HepG2 (cell line): ENCODE results near the gene TLE7. TPM values are rescaled to one million over a fixed set of nuclear protein-coding genes. Genes with fewer than 3 reads are reported as not detected.

Experiments
- ATF5 ChIP-seq: sonication (generic); formaldehyde crosslinking; IDR thresholded peaks from 2 replicates; pipeline ENCODE4 v1.4.0; 2020; ENCODE audit warnings: mild to moderate bottlenecking, low read depth, missing genetic modification reagents
- CCDC6 ChIP-seq: sonication (generic); formaldehyde crosslinking; IDR thresholded peaks from 2 replicates; pipeline ENCODE4 v1.8.1; 2022; ENCODE audit warnings: mild to moderate bottlenecking, missing genetic modification reagents, moderate library complexity
- CERS6 ChIP-seq: sonication (generic); formaldehyde crosslinking; IDR thresholded peaks from 2 replicates; pipeline ENCODE4 v1.5.0; 2020; ENCODE audit warnings: missing genetic modification reagents
- E2F1 ChIP-seq: sonication (generic); formaldehyde crosslinking; IDR thresholded peaks from 2 replicates; pipeline ENCODE4 v1.5.0; 2020; ENCODE audit warnings: missing genetic modification reagents
- FOXK2 ChIP-seq: fragments of 450-650 bp; IDR thresholded peaks from 2 replicates; pipeline ENCODE4 v1.6.1; 2016
- FOXO4 ChIP-seq: sonication (generic); formaldehyde crosslinking; conservative IDR thresholded peaks from 2 replicates; pipeline ENCODE4 v1.8.1; 2023; ENCODE audit warnings: missing genetic modification reagents
- GZF1 ChIP-seq: sonication (generic); formaldehyde crosslinking; IDR thresholded peaks from 2 replicates; pipeline ENCODE4 v1.5.1; 2020; ENCODE audit warnings: mild to moderate bottlenecking, missing genetic modification reagents
- HIC2 ChIP-seq: sonication (generic); formaldehyde crosslinking; IDR thresholded peaks from 2 replicates; pipeline ENCODE4 v1.9.0; 2022; ENCODE audit warnings: low read depth, missing genetic modification reagents
- HNF4G ChIP-seq, 2 experiments: sonication (generic) in 1 of 2; formaldehyde crosslinking in 1 of 2; IDR thresholded peaks; 2 replicates each; pipeline versions ENCODE4 v1.4.0 to v1.6.1; 2011 to 2020; ENCODE audit warnings: borderline replicate concordance in 2 of 2, low read depth in 2 of 2, mild to moderate bottlenecking in 2 of 2, low read length in 1 of 2, missing genetic modification reagents in 1 of 2, moderate library complexity in 1 of 2
- IRF9 ChIP-seq: sonication (generic); formaldehyde crosslinking; IDR thresholded peaks from 2 replicates; pipeline ENCODE4 v1.8.0; 2022; ENCODE audit warnings: missing genetic modification reagents, mild to moderate bottlenecking, borderline replicate concordance
- KLF11 ChIP-seq: IDR thresholded peaks from 2 replicates; pipeline ENCODE4 v1.6.1; 2016; ENCODE audit warnings: missing compliant biosample characterization
- KLF15 ChIP-seq: sonication (generic); formaldehyde crosslinking; IDR thresholded peaks from 2 replicates; pipeline ENCODE4 v1.8.1; 2023; ENCODE audit warnings: borderline replicate concordance, mild to moderate bottlenecking, inconsistent platforms, missing genetic modification reagents, mixed read lengths
- MEIS2 ChIP-seq: sonication (generic); formaldehyde crosslinking; IDR thresholded peaks from 2 replicates; pipeline ENCODE4 v1.9.0; 2021; ENCODE audit warnings: mild to moderate bottlenecking, missing genetic modification reagents
- NFATC3 ChIP-seq: sonication (generic); formaldehyde crosslinking; IDR thresholded peaks from 2 replicates; pipeline ENCODE4 v1.5.1; 2020; ENCODE audit warnings: mild to moderate bottlenecking, missing genetic modification reagents
- NFKBIZ ChIP-seq: IDR thresholded peaks from 2 replicates; pipeline ENCODE4 v1.6.1; 2018; ENCODE audit warnings: missing genetic modification reagents, missing compliant biosample characterization
- RFX1 ChIP-seq: fragments of 450-650 bp; IDR thresholded peaks from 2 replicates; pipeline ENCODE4 v1.6.1; 2017
- SMARCE1 ChIP-seq: fragments of 450-650 bp; IDR thresholded peaks from 2 replicates; pipeline ENCODE4 v1.6.1; 2017; ENCODE audit warnings: borderline replicate concordance
- TBX2 ChIP-seq: sonication (generic); formaldehyde crosslinking; IDR thresholded peaks from 2 replicates; pipeline ENCODE4 v1.5.0; 2020; ENCODE audit warnings: missing genetic modification reagents, mild to moderate bottlenecking, borderline replicate concordance
- WIZ ChIP-seq: sonication (generic); formaldehyde crosslinking; IDR thresholded peaks from 2 replicates; pipeline ENCODE4 v1.5.1; 2020; ENCODE audit warnings: mild to moderate bottlenecking, missing genetic modification reagents
- ZIK1 ChIP-seq: sonication (generic); formaldehyde crosslinking; IDR thresholded peaks from 2 replicates; pipeline ENCODE4 v1.5.0; 2020; ENCODE audit warnings: mild to moderate bottlenecking, low read depth, missing genetic modification reagents, borderline replicate concordance
- ZNF292 ChIP-seq: sonication (generic); formaldehyde crosslinking; IDR thresholded peaks from 2 replicates; pipeline ENCODE4 v1.8.1; 2022; ENCODE audit warnings: mild to moderate bottlenecking, low read depth, missing genetic modification reagents, borderline replicate concordance
- ZNF737 ChIP-seq: sonication (generic); formaldehyde crosslinking; IDR thresholded peaks from 2 replicates; pipeline ENCODE4 v1.5.0; 2020; ENCODE audit warnings: missing genetic modification reagents, mild to moderate bottlenecking, borderline replicate concordance
- polyA plus RNA-seq, 8 experiments: library from polyadenylated mRNA; depleted of rRNA in 3 of 8; stranded (reverse) in 7 of 8; unstranded in 1 of 8; fragments of >200 nt; fragmentation: Illumina TruSeq in 4 of 8; extraction: Trizol in 4 of 8; gene quantifications; 2 replicates each; pipeline versions ENCODE4 v1.2.1 to v1.2.3, GENCODE V29; 2011 to 2016; ENCODE audit warnings: low read depth in 4 of 8, missing spikeins in 1 of 8, mixed read lengths in 1 of 8; ENCODE audit not compliant: insufficient read depth in 1 of 8
- total RNA-seq, 5 experiments: library from RNA; depleted of rRNA; stranded (reverse); fragments of >200 nt; fragmentation: Illumina TruSeq; extraction: Trizol; gene quantifications; 2 replicates each; pipeline ENCODE4 v1.2.3, GENCODE V29; 2016; ENCODE audit warnings: low read depth in 1 of 5

Gene TLE7
- total and polyA plus RNA-seq, 2 of the 13 experiments (the other 11 are each of a cell fraction or from before 2014, with no cell fraction given): not detected

GRCh38 chr16:71426069-71426879 is 15.6 kb downstream of the TLE7 start (continued):
- TF ChIP-seq ZNF737 (no peak), CERS6 (CRISPR knock-in tag) (no peak), HNF4G (IDR thresholded peaks at IDR 0.05; ENCODE audit: borderline replicate concordance, low read depth, low read length) (peak; percentile 71), HNF4G (CRISPR knock-in tag; IDR thresholded peaks at IDR 0.05; ENCODE audit: borderline replicate concordance, low read depth) (peak; percentile 91), KLF15 (CRISPR knock-in tag) (peak; percentile 77; the same call in 1 of the 2 replicates), GZF1 (CRISPR knock-in tag) (peak; percentile 71), RFX1 (no peak), NFKBIZ (CRISPR knock-in tag) (peak; percentile 78; the same call in 1 of the 2 replicates), CCDC6 (peak; percentile 98), HIC2 (CRISPR knock-in tag) (peak; percentile 95), ZIK1 (CRISPR knock-in tag) (peak; percentile 91), FOXK2 (peak; percentile 66), SMARCE1 (no peak), FOXO4 (CRISPR knock-in tag) (no peak), WIZ (peak; percentile 90), NFATC3 (CRISPR knock-in tag) (no peak; the same call in 1 of the 2 replicates), KLF11 (CRISPR knock-in tag) (peak; percentile 97), MEIS2 (peak; percentile 73), IRF9 (peak; percentile 85; the same call in 1 of the 2 replicates), TBX2 (peak; percentile 93), ATF5 (CRISPR knock-in tag) (peak; percentile 94), ZNF292 (peak; percentile 88; the same call in 1 of the 2 replicates), E2F1 (CRISPR knock-in tag) (peak; percentile 67; the same call in 1 of the 2 replicates)
